ENCODE data around the gene MATK. TPM values are rescaled to one million over a fixed set of nuclear protein-coding genes. Genes with fewer than 3 reads are reported as not detected.

MATK gene
- total RNA-seq, 1 donor from 2014 or later, result 0.50 TPM

DNA sequence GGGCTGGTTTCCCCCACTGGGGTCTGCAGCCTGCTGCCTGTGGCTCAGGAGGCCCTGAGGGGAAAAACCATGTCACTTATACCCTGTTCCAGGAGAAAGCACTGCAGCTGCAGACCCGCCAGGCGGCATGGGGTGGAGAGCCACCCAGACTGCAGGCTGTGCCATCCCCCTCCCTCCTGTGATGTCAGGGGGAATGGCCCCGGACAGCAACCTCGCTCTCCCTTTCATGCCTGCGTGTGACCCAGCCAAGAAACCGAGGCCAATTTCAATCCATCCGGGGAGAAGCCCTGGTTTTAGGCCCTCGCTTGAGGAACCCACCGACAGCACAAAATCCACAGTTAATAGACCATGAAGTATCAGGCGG lies 37.2 kb upstream of the MATK start:
- Histone ChIP-seq H3K27me3 (ENCODE audit: control insufficient read depth, insufficient read depth, low read length) (peaks cover 16% of the 10 kb centered on the region), H3K36me3 (ENCODE audit: control insufficient read depth, insufficient read depth, low read length) (no peaks in the 10 kb centered on the region), H3K4me3 (ENCODE audit: low read depth, low read length) (no peak overlapping the region)
- TF ChIP-seq, protein P1, sequence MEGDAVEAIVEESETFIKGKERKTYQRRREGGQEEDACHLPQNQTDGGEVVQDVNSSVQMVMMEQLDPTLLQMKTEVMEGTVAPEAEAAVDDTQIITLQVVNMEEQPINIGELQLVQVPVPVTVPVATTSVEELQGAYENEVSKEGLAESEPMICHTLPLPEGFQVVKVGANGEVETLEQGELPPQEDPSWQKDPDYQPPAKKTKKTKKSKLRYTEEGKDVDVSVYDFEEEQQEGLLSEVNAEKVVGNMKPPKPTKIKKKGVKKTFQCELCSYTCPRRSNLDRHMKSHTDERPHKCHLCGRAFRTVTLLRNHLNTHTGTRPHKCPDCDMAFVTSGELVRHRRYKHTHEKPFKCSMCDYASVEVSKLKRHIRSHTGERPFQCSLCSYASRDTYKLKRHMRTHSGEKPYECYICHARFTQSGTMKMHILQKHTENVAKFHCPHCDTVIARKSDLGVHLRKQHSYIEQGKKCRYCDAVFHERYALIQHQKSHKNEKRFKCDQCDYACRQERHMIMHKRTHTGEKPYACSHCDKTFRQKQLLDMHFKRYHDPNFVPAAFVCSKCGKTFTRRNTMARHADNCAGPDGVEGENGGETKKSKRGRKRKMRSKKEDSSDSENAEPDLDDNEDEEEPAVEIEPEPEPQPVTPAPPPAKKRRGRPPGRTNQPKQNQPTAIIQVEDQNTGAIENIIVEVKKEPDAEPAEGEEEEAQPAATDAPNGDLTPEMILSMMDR (IDR thresholded peaks at IDR 0.05; ENCODE audit: insufficient read depth, low read length, poor library complexity, severe bottlenecking), result no peak
- DNase-seq (ENCODE audit: low read depth), result no peak

- TF ChIP-seq, protein P1 (IDR thresholded peaks at IDR 0.05; ENCODE audit: insufficient read depth, low read length, poor library complexity, severe bottlenecking), result no peak
- Histone ChIP-seq H3K4me3 (ENCODE audit: low read depth, low read length) (no peak overlapping the region), H3K27me3 (ENCODE audit: control insufficient read depth, insufficient read depth, low read length) (peaks cover 18% of the 10 kb centered on the region), H3K36me3 (ENCODE audit: control insufficient read depth, insufficient read depth, low read length) (no peaks in the 10 kb centered on the region)
- no peak for DNase-seq (ENCODE audit: low read depth)
Measured at GRCh38 chr19:3822683-3823349, 36.6 kb upstream of the MATK start.

DNA sequence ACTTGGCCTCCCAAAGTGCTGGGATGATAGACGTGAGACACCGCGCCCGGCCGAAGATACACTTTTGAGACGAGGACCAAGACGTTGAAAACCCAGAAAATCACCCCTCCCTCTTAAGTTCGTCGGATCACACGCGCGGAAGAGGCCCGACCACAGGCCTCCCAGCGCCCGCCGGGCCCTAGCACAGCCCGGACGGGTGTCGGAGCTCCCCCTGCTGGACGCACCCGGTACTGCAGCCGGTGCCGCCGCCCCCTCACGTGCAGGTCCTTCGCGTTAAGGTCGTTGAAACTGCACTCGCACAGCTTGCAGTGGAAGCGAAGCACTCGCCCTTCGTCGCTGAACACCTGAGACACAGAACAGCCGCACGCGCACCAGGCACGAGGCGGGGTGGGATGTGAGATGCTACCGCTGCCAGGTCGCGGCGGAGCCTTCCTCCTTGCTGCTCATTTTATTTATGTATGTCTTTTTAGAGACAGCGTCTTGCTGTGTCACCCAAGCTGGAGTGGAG lies 35.7 kb upstream of the MATK start:
- TF ChIP-seq, protein P1 (IDR thresholded peaks at IDR 0.05; ENCODE audit: insufficient read depth, low read length, poor library complexity, severe bottlenecking), result peak; percentile 93
- Histone ChIP-seq H3K4me3 (ENCODE audit: low read depth, low read length) (no peak overlapping the region), H3K27me3 (ENCODE audit: control insufficient read depth, insufficient read depth, low read length) (peaks cover 18% of the 10 kb centered on the region), H3K36me3 (ENCODE audit: control insufficient read depth, insufficient read depth, low read length) (no peaks in the 10 kb centered on the region)
- no peak for DNase-seq (ENCODE audit: low read depth)

- H3K27me3 ChIP-seq (ENCODE audit: control insufficient read depth, insufficient read depth, low read length), result peaks cover 18% of the 10 kb centered on the region
- TF ChIP-seq, protein P1 (IDR thresholded peaks at IDR 0.05; ENCODE audit: insufficient read depth, low read length, poor library complexity, severe bottlenecking), result no peak
- no peak overlapping the region for H3K4me3 ChIP-seq (ENCODE audit: low read depth, low read length)
- DNase-seq (ENCODE audit: low read depth), result no peak
- no peaks in the 10 kb centered on the region for H3K36me3 ChIP-seq (ENCODE audit: control insufficient read depth, insufficient read depth, low read length)
Measured at GRCh38 chr19:3821156-3821555, 35.0 kb upstream of the MATK start.

- TF ChIP-seq, protein P1 (IDR thresholded peaks at IDR 0.05; ENCODE audit: insufficient read depth, low read length, poor library complexity, severe bottlenecking), result no peak
- no peaks in the 10 kb centered on the region for H3K36me3 ChIP-seq (ENCODE audit: control insufficient read depth, insufficient read depth, low read length)
- H3K27me3 ChIP-seq (ENCODE audit: control insufficient read depth, insufficient read depth, low read length), result peaks cover 18% of the 10 kb centered on the region
- H3K4me3 ChIP-seq (ENCODE audit: low read depth, low read length), result no peak overlapping the region
- no peak for DNase-seq (ENCODE audit: low read depth)
Measured at GRCh38 chr19:3819989-3820388, 33.8 kb upstream of the MATK start.

- H3K27me3 ChIP-seq (ENCODE audit: control insufficient read depth, insufficient read depth, low read length), result peaks cover 18% of the 10 kb centered on the region
- TF ChIP-seq, protein P1 (IDR thresholded peaks at IDR 0.05; ENCODE audit: insufficient read depth, low read length, poor library complexity, severe bottlenecking), result no peak
- no peak for DNase-seq (ENCODE audit: low read depth)
- H3K4me3 ChIP-seq (ENCODE audit: low read depth, low read length), result no peak overlapping the region
- no peaks in the 10 kb centered on the region for H3K36me3 ChIP-seq (ENCODE audit: control insufficient read depth, insufficient read depth, low read length)
Measured at GRCh38 chr19:3818918-3819317, 32.7 kb upstream of the MATK start.

Measured in kidney epithelial cell (primary cell).